ENCODE data around the gene FLVCR2.

FLVCR2 gene

DNA sequence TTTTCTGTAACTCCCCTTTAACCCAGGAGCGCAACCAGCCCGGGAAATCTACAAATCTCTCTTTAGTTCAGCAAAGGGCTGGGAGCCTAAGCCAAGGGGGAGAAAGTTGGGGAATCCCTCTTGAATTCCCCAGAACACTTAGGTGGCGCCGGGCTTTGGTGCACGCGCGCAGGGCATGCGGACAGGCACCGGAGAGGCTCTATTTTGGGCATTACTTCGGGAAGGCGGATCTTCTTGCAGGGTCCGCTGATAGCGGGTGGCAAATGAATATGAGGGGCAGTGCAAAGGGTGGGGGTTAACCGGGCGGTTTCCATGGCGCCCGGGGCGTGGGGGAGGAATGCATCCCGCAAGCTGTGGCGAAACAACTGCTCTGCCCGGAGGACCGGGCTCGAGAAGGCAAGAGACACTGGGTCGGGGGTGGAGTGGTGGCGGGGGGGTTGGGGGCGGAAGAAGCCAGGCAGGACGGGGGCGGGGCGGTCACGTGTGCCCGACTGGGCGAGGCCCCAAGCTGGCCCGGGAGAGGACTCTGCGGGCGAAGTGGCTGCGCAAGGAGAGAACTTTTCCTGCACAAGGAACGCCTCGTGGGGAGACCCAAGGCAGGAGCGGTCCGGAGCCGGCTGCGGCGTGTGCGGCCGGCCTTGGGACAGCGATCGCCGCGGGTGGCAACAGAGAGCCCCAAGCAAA lies at the start of gene FLVCR2:
Gene FLVCR2, plus strand, starts transcription at position 519 of the 684 bp plus-strand sequence. CDS start 353 bp downstream, outside the sequence.
- no peak for DNase-seq

- DNase-seq: no peak
These were observed 47.2 kb upstream of the FLVCR2 start for GRCh38 chr14:75531256-75531655.

- no peak for DNase-seq
These were observed 46.6 kb upstream of the FLVCR2 start for GRCh38 chr14:75531660-75532317.

DNA sequence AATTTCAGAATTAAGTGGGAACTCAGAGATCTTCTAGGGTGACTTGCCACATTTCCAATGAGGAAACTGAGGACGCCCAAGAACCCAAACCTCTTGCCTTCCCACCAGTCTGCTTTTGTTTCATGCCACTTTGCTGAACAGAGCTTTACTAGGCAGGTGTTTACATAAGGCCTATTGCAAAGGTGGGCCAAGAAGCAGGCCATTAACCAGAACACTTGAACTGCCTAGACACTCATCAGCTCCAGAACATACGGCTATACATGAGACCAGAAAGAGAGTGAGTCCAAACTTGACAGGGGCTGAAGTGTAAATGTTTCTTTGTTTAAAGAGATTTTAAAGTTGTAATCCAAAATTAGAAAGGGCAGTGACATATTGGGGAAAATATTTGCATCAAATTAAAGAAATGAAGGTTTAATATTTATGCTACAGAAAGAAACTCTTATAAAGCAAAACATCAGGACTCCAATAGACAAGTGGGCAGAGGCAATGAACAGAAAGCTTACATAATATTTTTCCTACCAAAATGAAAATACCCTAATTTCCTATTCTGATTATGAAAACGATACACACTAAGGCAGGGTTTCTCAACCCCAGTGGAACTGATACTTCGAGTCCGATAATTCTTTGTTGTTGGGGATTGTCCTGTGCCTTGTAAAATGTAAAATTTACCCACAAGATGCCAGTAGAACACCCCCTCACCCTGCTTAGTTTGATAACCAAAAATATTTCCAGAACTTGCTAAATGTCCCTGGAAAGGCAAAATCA lies 44.4 kb upstream of the FLVCR2 start:
- DNase-seq: no peak

GRCh38 chr14:75535164-75535898 lies 43.1 kb upstream of the FLVCR2 start:
- no peak for DNase-seq

- no peak for DNase-seq
These were observed 41.3 kb upstream of the FLVCR2 start for GRCh38 chr14:75537071-75537470.

GRCh38 chr14:75539162-75539560 lies 39.3 kb upstream of the FLVCR2 start:
- no peak for DNase-seq

GRCh38 chr14:75539561-75540478 lies 38.6 kb upstream of the FLVCR2 start:
- DNase-seq: no peak

DNA sequence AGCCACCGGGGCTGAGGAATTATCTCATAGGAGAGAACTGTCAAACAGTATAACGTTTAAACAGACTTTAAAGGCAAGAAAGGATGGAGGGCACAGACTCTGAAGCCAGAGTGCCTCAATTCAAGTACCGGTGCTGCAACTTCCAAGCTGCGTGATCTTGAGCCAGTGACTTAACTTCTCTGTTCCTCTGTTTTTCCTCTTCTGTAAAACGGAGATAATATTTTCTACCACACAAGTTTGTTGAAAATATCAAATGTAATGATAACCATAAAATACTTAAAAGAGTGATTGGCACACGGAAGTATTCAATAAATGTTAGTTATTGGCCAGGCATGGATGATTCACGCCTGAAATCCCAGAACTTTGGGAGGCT lies 38.0 kb upstream of the FLVCR2 start:
- DNase-seq: no peak

DNA sequence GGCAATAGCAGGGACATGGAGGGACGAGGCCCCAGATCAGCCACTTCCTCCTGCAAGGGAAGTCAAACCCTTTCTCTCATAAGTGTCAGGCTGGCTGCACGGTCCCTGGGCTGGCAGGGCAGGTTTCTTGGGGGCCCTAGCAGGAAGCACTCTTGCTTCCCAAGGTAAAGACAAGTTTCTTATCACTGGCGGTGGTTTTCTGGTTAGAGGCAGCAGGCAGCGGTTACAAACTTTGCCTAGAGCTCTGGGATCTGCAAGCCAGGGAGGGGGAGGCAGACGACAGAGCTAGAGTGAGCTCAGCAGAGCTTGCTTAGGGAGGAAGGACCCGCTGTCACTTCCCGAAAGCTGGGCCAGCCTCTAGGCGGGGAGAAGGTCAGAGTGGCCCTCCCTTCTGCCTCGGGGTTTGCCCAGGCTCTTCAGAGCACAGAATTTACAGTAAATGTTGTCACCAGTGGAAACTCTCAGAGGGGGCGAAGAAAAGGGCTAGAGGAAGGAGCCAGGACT lies 35.8 kb upstream of the FLVCR2 start:
- DNase-seq: no peak

GRCh38 chr14:75543253-75543652 lies 35.2 kb upstream of the FLVCR2 start:
- no peak for DNase-seq

- no peak for DNase-seq
These were observed 34.6 kb upstream of the FLVCR2 start for GRCh38 chr14:75543786-75544185.

GRCh38 chr14:75545907-75546306 lies 32.5 kb upstream of the FLVCR2 start:
- no peak for DNase-seq

DNA sequence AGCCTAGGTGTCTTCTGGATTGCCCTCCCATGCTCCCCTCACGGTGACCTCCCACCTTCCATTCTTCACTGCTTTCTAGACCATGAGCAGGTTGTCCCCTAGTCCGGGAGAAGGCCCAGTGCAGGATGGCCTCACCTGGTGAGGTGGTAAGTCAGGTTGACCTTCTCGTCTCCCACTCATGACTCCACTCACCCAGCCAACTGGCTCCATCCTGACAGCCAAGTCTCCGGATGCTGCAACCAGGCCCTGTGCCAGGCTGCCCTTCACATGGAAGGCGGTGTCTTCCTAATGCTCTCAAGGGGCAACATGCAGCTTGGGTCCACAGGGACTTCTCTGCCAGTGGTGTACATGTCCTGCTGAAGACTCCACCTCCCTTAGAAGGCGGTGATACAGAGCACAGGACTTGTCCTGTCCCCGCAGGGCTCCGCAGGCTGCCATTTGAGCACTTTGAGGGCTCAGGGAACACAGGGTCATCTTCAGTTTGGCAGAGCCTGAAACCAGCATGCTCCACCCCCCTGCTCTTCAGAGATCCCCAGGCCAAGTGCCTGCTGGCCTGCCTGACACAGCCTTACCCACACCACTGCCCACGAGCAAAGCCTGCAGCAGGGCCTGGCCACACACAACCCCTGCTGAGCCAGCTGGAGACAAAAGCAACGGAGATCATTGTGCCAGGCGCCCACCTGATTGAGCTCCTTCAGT lies 30.7 kb upstream of the FLVCR2 start:
- no peak for DNase-seq

DNA sequence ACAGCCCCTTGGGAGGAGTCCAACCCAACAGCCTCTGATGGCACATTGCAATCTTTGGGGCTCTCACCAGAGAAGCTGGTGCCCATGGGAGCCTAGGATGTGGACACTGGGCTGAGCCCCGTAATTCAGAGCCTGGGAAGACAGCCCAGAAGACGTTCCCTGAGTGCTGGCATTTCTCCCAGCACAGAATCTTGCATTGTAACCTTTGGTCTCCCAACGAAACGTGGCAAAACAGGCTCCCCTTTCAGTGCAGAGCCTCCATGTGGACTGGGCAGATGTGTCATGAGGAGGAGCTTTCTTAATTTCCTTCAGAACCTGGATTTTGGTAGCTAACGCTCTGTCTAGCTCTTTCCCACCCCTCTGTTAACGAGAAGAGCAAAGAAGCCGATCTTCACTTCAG lies 29.9 kb upstream of the FLVCR2 start:
- DNase-seq: no peak

GRCh38 chr14:75549169-75549568 lies 29.3 kb upstream of the FLVCR2 start:
- no peak for DNase-seq

DNA sequence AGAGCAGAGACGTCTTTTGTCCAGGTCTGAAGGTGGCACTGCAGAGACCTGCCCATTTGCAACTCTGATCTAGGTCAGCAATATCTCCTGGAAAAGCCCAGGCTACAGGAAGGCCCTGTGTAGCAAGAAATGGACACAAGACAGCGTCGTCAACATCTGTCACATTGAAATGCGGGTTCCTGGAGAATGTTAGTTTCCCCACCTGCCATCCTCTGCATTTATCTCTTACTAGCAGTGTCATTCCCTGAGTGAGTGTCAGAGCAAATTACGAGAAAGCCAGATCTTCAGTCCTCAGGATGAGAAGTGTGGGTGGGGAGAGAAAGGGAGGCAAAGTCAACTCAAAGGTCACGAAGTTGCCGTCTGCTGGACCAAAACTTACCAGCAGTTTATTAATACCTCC lies 27.4 kb upstream of the FLVCR2 start:
- DNase-seq: no peak

- DNase-seq: no peak
These were observed 25.3 kb upstream of the FLVCR2 start for GRCh38 chr14:75553157-75553556.

- DNase-seq: no peak
These were observed 24.6 kb upstream of the FLVCR2 start for GRCh38 chr14:75553761-75554364.

GRCh38 chr14:75554482-75554881 lies 23.9 kb upstream of the FLVCR2 start:
- DNase-seq: no peak

GRCh38 chr14:75558440-75558839 lies 20.0 kb upstream of the FLVCR2 start:
- DNase-seq: no peak
